Thyroid gland (tissue), 4 donors: ENCODE results near the gene GALNT17. TPM values are rescaled to one million over a fixed set of nuclear protein-coding genes. Genes with fewer than 3 reads are reported as not detected.

Experiments used
- DNase-seq, 2 donors: peaks; one replicate each; pipeline ENCODE4 v3.0.0-alpha.2; 2019
- H3K27ac ChIP-seq, 3 donors: fragments of 200-600 bp; sonication (generic); 1 replicate in 2 of 3; 2 replicates in 1 of 3; pipeline ENCODE4 v1.5.1; 2016 to 2019; ENCODE audit warnings: mild to moderate bottlenecking in 1 of 3, moderate library complexity in 1 of 3
- H3K27me3 ChIP-seq: fragments of 200-600 bp; sonication (generic); one replicate; pipeline ENCODE4 v1.5.1; 2019
- H3K36me3 ChIP-seq, 2 donors: fragments of 200-600 bp; sonication (generic); one replicate each; pipeline ENCODE4 v1.5.1; 2016 to 2019
- H3K4me1 ChIP-seq, 2 donors: fragments of 200-600 bp; sonication (generic); one replicate each; pipeline ENCODE4 v1.5.1; 2017 to 2019
- H3K4me3 ChIP-seq, 3 donors: fragments of 200-600 bp; sonication (generic); replicated peaks in 1 of 3; 1 replicate in 2 of 3; 2 replicates in 1 of 3; pipeline ENCODE4 v1.5.1; 2016; ENCODE audit warnings: mild to moderate bottlenecking in 1 of 3
- H3K9me3 ChIP-seq: fragments of 200-600 bp; sonication (generic); one replicate; pipeline ENCODE4 v1.5.1; 2017
- CTCF ChIP-seq, 6 experiments: fragments of 200-600 bp in 3 of 6; fragments of 450-650 bp in 3 of 6; sonication (generic) in 3 of 6; IDR thresholded peaks; one replicate each; pipeline ENCODE4 v1.5.1; 2016 to 2019; ENCODE audit warnings: antibody characterized with exemption in 6 of 6, mild to moderate bottlenecking in 2 of 6, inconsistent platforms in 1 of 6, moderate library complexity in 1 of 6
- POLR2A ChIP-seq, 2 donors: fragments of 450-650 bp; IDR thresholded peaks; one replicate each; pipeline ENCODE4 v1.6.1; 2017; ENCODE audit warnings: antibody characterized with exemption in 2 of 2, mild to moderate bottlenecking in 2 of 2, moderate library complexity in 1 of 2
- WGBS, 2 donors: methylation state at CpG; one replicate each; pipeline ENCODE4 v1.1.5; 2017; 5-methylcytosine and 5-hydroxymethylcytosine counted together
- intact Hi-C: fragments of 100-400 bp; cut with DNase I; formaldehyde crosslinking; loops from one replicate; pipeline ENCODE4 v1.15.1; 2023
- total RNA-seq, 4 donors: library from RNA; depleted of rRNA; stranded (reverse); fragments of >200 nt; gene quantifications; one replicate each; pipeline ENCODE4 v1.2.3, GENCODE V29; 2016

Gene GALNT17
- total RNA-seq, 4 donors from 2014 or later = 5.8 to 63.8 (median 37.1) TPM

GRCh38 chr7:71266912-71267311 lies 135.0 kb downstream of the GALNT17 start:
- Histone ChIP-seq H3K27me3 (no peaks in the 10 kb centered on the region), H3K9me3 (no peaks in the 10 kb centered on the region), H3K4me1 (no peaks in the 10 kb centered on the region), H3K27ac (no peak overlapping the region), H3K4me3 (no peak overlapping the region), H3K36me3 (no peaks in the 10 kb centered on the region)
- no peak for TF ChIP-seq POLR2A (IDR thresholded peaks at IDR 0.05)
- no peak for TF ChIP-seq CTCF (IDR thresholded peaks at IDR 0.05)
- 76 to 92% methylated on average over 7 of the region's 7 CpGs for WGBS, 2 donors
- no peak for DNase-seq
- intact Hi-C loops = no loop called here

GRCh38 chr7:71267734-71268469 lies 136.0 kb downstream of the GALNT17 start:
- Histone ChIP-seq H3K4me1 (no peaks in the 10 kb centered on the region), H3K36me3 (no peaks in the 10 kb centered on the region)
- TF ChIP-seq POLR2A (IDR thresholded peaks at IDR 0.05) (no peak), CTCF (IDR thresholded peaks at IDR 0.05) (no peak)

GRCh38 chr7:71270558-71270957 lies 138.6 kb downstream of the GALNT17 start:
- no peak for TF ChIP-seq CTCF (IDR thresholded peaks at IDR 0.05)
- TF ChIP-seq POLR2A (IDR thresholded peaks at IDR 0.05) = no peak
- H3K4me3 ChIP-seq = no peak overlapping the region
- H3K4me1 ChIP-seq = peaks cover 0 to 3% of the 10 kb centered on the region in 2 donors
- WGBS, 2 donors = 59 to 66% methylated on average over 2 of the region's 2 CpGs
- no peaks in the 10 kb centered on the region for H3K27me3 ChIP-seq
- H3K27ac ChIP-seq = no peak overlapping the region
- no peaks in the 10 kb centered on the region for H3K9me3 ChIP-seq
- DNase-seq = no peak
- intact Hi-C loops = no loop called here
- H3K36me3 ChIP-seq = no peaks in the 10 kb centered on the region

More at GRCh38 chr7:71267734-71268469, 136.0 kb downstream of the GALNT17 start:
- no peak overlapping the region for H3K27ac ChIP-seq
- H3K27me3 ChIP-seq = no peaks in the 10 kb centered on the region
- 67 to 78% methylated on average over 5 of the region's 5 CpGs for WGBS, 2 donors
- DNase-seq = no peak
- intact Hi-C loops = no loop called here
- no peak overlapping the region for H3K4me3 ChIP-seq
- H3K9me3 ChIP-seq = no peaks in the 10 kb centered on the region

GRCh38 chr7:71271203-71271602 lies 139.3 kb downstream of the GALNT17 start:
- WGBS, 2 donors = 76 to 82% methylated on average over 8 of the region's 8 CpGs
- Histone ChIP-seq H3K27ac (no peak overlapping the region), H3K27me3 (no peaks in the 10 kb centered on the region), H3K9me3 (no peaks in the 10 kb centered on the region), H3K36me3 (no peaks in the 10 kb centered on the region), H3K4me3 (no peak overlapping the region), H3K4me1 (peaks cover 0 to 3% of the 10 kb centered on the region in 2 donors)
- no peak for DNase-seq
- intact Hi-C loops = no loop called here
- TF ChIP-seq POLR2A (IDR thresholded peaks at IDR 0.05) (no peak), CTCF (IDR thresholded peaks at IDR 0.05) (no peak)
